Measurements from ENCODE around the gene CLN5.
A peak's percentile ranks its signal among the peaks of the same experiment; 100 is the strongest.
"Not testable (repeated sequence)": the region's sequence is repeated elsewhere in the genome, so short reads cannot be mapped to it uniquely, and the experiment has no call there.

The CLN5 gene

GRCh38 chr13:76975863-76976262 lies 16.0 kb upstream of the CLN5 start:
- DNase-seq, result no peak

GRCh38 chr13:76976490-76976889 lies 15.4 kb upstream of the CLN5 start:
- DNase-seq, result no peak

GRCh38 chr13:76976929-76977328 lies 15.0 kb upstream of the CLN5 start:
- no peak for DNase-seq

- peak in 52 of 56 donors; percentile 2 to 83 (median 42) for DNase-seq
Measured at GRCh38 chr13:76980075-76980718, 11.7 kb upstream of the CLN5 start.

GRCh38 chr13:76982061-76982460 lies 9.8 kb upstream of the CLN5 start:
- DNase-seq, result no peak

- no peak for DNase-seq
Measured at GRCh38 chr13:76983676-76984075, 8.2 kb upstream of the CLN5 start.

GRCh38 chr13:76991432-76991795 lies 467 bp upstream of the CLN5 start:
- peak in 5 of 56 donors; percentile 33 to 55 (median 50) for DNase-seq

GRCh38 chr13:76992548-76993001 lies 694 bp downstream of the CLN5 start:
- DNase-seq, result peak in 21 of 56 donors; percentile 4 to 48 (median 17)

GRCh38 chr13:76993021-76993420 lies 1.1 kb downstream of the CLN5 start:
- no peak for DNase-seq

GRCh38 chr13:76993473-76993872 lies 1.6 kb downstream of the CLN5 start:
- no peak for DNase-seq

- no peak for DNase-seq
Measured at GRCh38 chr13:76994281-76994680, 2.4 kb downstream of the CLN5 start.

GRCh38 chr13:77000475-77000874 lies 8.6 kb downstream of the CLN5 start:
- DNase-seq, result no peak

- DNase-seq, result no peak
Measured at GRCh38 chr13:77001540-77001939, 9.7 kb downstream of the CLN5 start.

GRCh38 chr13:77001963-77002587 lies 10.2 kb downstream of the CLN5 start:
- no peak for DNase-seq

- peak in 2 of 56 donors; percentile 6 to 14 for DNase-seq
Measured at GRCh38 chr13:77002590-77003190, 10.8 kb downstream of the CLN5 start.

- not testable (repeated sequence) for DNase-seq
Measured at GRCh38 chr13:77008337-77008736, 16.5 kb downstream of the CLN5 start.

- DNase-seq, result no peak
Measured at GRCh38 chr13:77009011-77009410, 17.1 kb downstream of the CLN5 start.

GRCh38 chr13:77009719-77010118 lies 17.8 kb downstream of the CLN5 start:
- DNase-seq, result not testable (repeated sequence)

- no peak for DNase-seq
Measured at GRCh38 chr13:77013853-77014542, 22.1 kb downstream of the CLN5 start.

GRCh38 chr13:77014906-77015685 lies 23.2 kb downstream of the CLN5 start:
- DNase-seq, result no peak

GRCh38 chr13:77016251-77016812 lies 24.5 kb downstream of the CLN5 start:
- DNase-seq, result no peak

Measured in amygdala (tissue), 56 donors.